HG03432 (cell line): ENCODE data around the gene SLC39A2.
"Not testable (repeated sequence)": the region's sequence is repeated elsewhere in the genome, so short reads cannot be mapped to it uniquely, and the experiment has no call there.

Experiments used
- ATAC-seq: cut with Tn5 transposase; IDR thresholded peaks from one replicate; pipeline ENCODE4 v1.9.1; 2021; ENCODE audit warnings: mild to moderate bottlenecking, moderate library complexity; ENCODE audit not compliant: unreplicated experiment

The SLC39A2 gene

DNA sequence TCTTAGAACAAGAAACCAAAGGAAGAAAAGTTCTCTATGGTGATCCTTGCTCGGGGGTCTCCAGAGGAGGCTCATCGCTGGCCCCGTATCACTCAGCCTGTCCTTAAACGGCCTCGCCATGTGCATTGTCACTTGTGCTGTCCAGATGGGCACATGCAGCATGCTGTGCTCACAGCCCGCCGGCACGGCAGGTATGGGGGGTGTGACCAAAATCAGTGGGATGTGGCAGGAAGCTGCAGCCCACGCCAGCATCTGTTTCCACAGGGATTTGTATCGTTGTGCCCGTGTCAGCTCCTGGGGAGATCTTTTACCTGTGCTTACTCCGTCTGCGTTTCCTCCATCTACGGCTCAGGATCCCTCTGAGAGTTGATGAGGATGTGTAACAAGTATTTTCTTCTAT, 2.6 kb upstream of the SLC39A2 start:
- no peak for ATAC-seq

GRCh38 chr14:20997115-20997514, 2.0 kb upstream of the SLC39A2 start:
- no peak for ATAC-seq

GRCh38 chr14:20997564-20997963, 1.5 kb upstream of the SLC39A2 start:
- ATAC-seq: no peak

DNA sequence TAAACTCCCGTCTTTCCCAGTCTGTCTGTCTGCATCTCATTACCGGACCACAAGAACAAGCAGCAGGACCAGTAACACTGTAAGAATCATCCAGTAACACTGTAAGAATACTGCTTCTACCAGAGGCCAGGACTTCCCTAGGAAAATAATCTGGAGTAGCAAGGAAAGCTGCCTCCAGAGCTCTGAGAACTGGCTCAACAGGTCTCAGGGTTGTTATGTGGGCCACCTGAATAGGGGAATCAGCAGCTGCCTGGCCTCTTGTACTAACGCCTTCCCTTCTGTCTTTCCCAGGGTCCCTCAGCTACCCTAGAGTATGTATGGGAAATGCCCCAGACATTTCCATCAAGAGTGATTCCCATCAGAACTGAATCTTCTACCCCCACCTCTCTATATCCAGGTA, 954 bp upstream of the SLC39A2 start:
- ATAC-seq: no peak

GRCh38 chr14:20999591-20999990, 498 bp downstream of the SLC39A2 start:
- no peak for ATAC-seq

- ATAC-seq: no peak
Observed at GRCh38 chr14:21001218-21001617, 2.1 kb downstream of the SLC39A2 start.

- no peak for ATAC-seq
Observed at GRCh38 chr14:21003788-21004346, 4.8 kb downstream of the SLC39A2 start.

DNA sequence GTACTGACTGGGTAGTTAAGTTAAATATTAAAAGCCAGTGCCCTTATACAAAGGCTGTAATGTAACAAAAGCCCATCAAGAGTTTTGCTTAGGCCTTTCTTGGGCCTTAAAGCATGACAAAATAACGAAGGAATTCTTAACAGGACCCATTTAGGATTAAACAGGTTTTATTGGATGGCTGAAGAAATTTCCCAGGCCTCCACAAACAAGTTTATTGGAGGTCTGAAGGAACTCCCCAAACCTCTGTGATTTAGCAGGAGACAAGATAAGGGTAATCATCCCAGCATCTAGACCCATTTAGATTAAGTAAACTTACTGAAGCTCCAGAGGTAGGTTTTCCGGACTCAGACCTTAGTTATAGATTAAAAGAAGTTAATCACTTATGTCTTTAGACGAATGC, 10.6 kb downstream of the SLC39A2 start:
- not testable (repeated sequence) for ATAC-seq

- ATAC-seq: no peak
Observed at GRCh38 chr14:21011136-21011535, 12.0 kb downstream of the SLC39A2 start.

GRCh38 chr14:21014761-21015190, 15.7 kb downstream of the SLC39A2 start:
- peak; percentile 71 for ATAC-seq

- ATAC-seq: no peak
Observed at GRCh38 chr14:21015312-21015711, 16.2 kb downstream of the SLC39A2 start.

GRCh38 chr14:21016413-21017190, 17.5 kb downstream of the SLC39A2 start:
- ATAC-seq: no peak

DNA sequence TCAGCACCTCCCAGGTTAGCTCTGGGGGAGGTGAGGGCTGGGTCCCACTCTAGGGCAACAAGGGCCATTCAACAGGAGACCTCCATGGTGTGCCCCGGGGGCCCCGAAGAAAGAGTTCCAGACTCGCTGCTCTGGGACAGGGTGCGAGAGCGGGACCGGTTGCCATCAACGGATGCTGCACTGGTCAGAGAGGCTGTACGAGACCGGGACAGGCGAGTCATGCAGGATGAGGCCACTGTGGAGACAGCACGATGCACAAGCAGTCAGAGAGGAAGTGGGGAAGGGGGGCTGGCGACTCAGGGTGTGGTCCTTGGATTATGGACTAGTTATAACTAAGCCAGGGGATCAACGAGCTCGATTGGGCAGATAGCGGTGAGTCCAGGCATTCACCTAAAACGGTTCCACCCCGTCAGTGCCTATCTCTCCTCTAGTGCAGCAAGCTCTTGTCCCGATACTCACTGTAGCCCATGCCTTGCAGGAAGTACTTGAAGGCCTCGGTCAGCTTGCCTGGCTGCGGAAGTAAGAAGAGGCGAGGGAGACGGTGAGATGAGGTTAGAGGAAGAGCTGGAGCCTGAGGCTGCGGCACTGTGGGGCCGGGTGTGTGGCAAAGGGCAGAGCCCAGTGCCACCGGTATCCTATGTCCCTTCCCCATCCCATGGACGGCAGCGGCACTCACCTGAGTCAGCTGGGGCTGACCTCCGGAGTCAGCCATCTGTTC, 18.6 kb downstream of the SLC39A2 start:
- ATAC-seq: no peak

DNA sequence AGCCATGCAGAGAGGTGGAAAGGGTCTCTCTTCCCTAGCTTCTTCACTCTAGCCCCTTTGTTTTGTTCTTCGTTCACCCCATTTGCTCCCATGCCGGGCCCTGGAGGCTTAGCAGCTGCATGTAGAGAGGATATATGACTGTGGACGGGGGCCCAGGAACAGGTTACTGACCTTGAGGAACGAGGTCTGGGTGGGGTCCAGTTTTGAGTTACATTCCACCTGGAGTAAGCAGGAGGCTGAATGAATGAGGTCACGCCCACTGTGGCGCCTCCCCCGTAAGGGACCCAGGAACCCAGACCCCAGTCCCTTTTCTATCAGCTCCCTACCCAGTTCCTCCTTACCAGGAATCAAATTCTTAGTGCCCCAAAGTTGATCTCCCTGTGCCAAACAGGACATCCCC, 19.2 kb downstream of the SLC39A2 start:
- no peak for ATAC-seq

DNA sequence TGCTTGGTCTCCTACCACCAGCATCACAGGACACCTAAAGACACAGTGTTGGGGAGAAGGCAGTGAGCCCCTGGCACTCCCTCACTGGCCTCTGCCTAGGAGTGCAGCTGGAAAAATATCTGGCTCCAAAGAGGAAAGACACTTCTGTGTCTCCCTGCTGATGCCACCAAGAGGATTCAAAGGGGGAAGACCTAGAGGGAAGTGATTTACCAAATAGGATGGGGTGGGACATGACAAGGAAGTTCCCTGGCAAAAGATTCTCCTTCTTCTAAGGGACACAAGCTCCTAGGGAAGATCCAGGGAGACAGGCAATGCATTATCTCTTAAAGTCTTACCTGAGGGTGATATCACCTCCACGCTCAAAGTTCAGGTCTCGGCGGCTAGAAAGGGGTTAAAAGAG, 19.7 kb downstream of the SLC39A2 start:
- ATAC-seq: no peak

DNA sequence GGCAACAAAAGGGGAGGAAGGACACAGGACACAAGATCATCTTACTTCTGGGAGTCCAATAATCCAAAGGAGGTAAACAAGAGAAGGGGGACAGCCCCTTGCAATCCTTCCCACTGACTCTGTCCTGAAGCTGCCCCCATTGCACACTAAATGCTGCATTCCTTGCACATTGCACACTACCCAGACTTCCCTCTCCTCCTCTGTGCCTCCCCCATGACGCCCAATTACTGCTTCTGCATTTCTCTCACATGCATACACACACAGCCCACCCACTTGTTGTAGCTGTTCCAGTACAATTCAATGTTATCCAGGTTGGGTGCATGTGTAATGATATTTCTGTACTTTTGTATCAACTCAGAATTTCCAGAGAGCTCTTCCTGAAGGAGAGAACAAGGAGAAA, 20.3 kb downstream of the SLC39A2 start:
- no peak for ATAC-seq

DNA sequence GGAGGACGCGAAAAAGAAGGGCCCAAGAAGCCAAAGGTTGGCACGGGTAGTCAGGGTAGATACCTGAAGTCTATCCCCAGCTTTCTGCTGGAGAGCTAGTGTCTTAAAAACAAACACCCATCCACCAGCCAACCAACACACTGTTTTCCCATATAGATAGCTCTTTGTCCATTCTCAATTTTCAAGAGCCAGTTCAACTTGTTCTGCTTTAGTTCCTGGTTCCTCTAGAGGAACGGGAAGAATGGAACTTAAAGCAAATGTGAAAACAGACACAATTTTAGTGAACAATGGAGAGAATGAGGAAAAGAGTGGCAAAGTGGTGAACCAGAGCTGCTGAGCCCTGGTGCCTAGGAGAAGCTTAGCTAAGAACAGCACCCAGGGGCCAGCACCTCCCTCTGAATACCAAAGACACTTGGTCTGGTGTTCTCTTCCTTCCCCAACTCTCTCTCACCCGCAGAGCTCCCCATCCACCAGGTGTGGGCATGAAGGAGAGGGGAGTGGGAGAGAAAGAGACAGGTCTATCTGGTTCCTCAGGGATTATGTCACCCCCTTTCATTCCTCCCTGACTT, 22.0 kb downstream of the SLC39A2 start:
- ATAC-seq: no peak

DNA sequence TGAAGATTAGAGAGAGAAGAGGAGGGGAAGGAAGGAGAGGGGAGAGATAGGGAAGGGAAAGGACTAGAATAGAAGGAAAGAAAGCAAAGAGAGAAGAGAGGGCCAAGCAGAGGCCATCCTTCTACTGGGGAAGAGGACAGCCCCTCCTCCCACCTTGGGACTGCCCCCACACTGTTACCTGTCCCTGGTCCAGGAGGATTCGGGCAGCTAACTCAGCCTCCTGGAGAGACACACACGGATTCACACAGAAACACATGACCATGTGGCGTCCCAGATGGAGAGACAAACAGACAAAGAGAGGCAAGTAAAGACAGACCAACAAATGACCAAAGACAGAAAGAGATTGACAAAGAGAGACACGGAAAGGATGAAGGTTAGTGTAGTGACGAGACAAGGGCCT, 23.6 kb downstream of the SLC39A2 start:
- no peak for ATAC-seq

DNA sequence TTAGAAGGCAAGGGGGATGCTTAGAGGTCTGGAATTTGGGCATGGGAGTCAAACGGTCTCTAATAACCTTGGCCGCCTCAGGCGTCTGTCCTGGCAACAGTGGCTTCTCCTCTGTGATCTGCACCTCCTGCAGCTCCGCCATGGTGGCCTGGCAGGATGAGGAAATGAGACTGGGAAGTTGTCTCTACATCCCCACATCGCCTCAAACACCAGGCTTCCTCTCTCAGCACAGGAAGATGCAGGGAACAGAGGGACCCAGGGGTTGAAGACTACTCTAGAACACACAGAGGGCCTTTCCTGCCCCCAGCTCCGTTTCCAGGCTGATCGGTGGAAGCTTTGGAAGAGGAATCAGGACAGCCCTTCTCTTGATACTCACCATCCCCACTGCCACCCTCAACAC, 24.1 kb downstream of the SLC39A2 start:
- no peak for ATAC-seq

GRCh38 chr14:21023817-21024584, 24.9 kb downstream of the SLC39A2 start:
- ATAC-seq: no peak
